Measurements from ENCODE around the gene RDH14. TPM values are rescaled to one million over a fixed set of nuclear protein-coding genes. Genes with fewer than 3 reads are reported as not detected.

RDH14 gene
- total RNA-seq, 4 donors from 2014 or later = 34.3 to 58.3 (median 44.4) TPM

DNA sequence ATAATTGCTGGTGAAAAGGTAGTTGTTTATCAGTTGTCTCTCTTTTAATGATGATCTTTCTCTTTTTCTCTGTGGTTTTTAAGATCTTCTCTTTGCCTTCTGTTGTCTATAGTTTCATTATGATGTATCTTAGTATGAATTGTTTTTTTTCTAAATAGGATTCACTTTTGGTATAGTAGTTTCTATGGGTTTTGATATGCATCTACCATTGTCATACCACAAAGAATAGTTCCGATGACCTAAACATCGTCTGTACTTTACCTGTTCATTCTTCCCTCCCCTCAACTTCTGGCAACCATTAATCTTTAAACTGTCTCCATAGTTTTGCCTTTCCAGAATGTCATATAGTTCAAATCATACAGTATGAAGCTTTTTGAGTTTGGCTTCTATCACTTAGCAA is 19.6 kb downstream of the RDH14 start:
- WGBS, 2 donors = 84 to 91% methylated on average over 2 of the region's 2 CpGs

DNA sequence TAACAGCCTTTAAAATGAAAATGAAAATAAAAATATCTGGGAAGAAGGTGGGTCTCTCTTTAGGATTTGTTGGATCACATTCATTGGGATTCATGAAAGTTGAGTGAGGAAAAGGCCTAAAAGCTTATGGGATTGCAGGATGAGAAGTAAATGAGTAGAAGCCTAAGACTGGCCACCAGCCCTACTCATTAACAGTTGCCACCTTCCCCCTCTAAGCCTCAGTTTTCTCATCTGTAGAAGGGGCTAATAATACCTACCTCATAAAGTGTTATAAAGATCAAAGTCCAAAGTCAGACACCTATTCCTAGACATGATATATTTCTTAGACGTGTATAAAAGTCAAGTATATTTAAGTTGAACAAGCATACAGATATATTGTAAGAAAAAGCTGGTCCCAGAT is 23.8 kb downstream of the RDH14 start:
- no peaks in the 10 kb centered on the region for H3K4me1 ChIP-seq
- TF ChIP-seq POLR2A (IDR thresholded peaks at IDR 0.05) = no peak
- TF ChIP-seq, protein P1, sequence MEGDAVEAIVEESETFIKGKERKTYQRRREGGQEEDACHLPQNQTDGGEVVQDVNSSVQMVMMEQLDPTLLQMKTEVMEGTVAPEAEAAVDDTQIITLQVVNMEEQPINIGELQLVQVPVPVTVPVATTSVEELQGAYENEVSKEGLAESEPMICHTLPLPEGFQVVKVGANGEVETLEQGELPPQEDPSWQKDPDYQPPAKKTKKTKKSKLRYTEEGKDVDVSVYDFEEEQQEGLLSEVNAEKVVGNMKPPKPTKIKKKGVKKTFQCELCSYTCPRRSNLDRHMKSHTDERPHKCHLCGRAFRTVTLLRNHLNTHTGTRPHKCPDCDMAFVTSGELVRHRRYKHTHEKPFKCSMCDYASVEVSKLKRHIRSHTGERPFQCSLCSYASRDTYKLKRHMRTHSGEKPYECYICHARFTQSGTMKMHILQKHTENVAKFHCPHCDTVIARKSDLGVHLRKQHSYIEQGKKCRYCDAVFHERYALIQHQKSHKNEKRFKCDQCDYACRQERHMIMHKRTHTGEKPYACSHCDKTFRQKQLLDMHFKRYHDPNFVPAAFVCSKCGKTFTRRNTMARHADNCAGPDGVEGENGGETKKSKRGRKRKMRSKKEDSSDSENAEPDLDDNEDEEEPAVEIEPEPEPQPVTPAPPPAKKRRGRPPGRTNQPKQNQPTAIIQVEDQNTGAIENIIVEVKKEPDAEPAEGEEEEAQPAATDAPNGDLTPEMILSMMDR (IDR thresholded peaks at IDR 0.05) = no peak
- H3K36me3 ChIP-seq = no peaks in the 10 kb centered on the region
- H3K27ac ChIP-seq = no peak overlapping the region
- 95% methylated on average over 1 of the region's 1 CpG for WGBS, 2 donors
- no peaks in the 10 kb centered on the region for H3K27me3 ChIP-seq
- H3K9me3 ChIP-seq = no peaks in the 10 kb centered on the region
- intact Hi-C loops (cut with DNase I) = no loop called here
- no peak overlapping the region for H3K4me3 ChIP-seq (replicated peaks in 1 of 3)
- DNase-seq = no peak

More for the DNA sequence above, 19.6 kb downstream of the RDH14 start:
- no peak overlapping the region for H3K27ac ChIP-seq
- H3K4me1 ChIP-seq = no peaks in the 10 kb centered on the region
- intact Hi-C loops (cut with DNase I) = no loop called here
- H3K36me3 ChIP-seq = no peaks in the 10 kb centered on the region
- DNase-seq = no peak
- no peaks in the 10 kb centered on the region for H3K9me3 ChIP-seq
- TF ChIP-seq, protein P1 (IDR thresholded peaks at IDR 0.05) = no peak
- TF ChIP-seq POLR2A (IDR thresholded peaks at IDR 0.05) = no peak
- no peak overlapping the region for H3K4me3 ChIP-seq (replicated peaks in 1 of 3)
- H3K27me3 ChIP-seq = no peaks in the 10 kb centered on the region

DNA sequence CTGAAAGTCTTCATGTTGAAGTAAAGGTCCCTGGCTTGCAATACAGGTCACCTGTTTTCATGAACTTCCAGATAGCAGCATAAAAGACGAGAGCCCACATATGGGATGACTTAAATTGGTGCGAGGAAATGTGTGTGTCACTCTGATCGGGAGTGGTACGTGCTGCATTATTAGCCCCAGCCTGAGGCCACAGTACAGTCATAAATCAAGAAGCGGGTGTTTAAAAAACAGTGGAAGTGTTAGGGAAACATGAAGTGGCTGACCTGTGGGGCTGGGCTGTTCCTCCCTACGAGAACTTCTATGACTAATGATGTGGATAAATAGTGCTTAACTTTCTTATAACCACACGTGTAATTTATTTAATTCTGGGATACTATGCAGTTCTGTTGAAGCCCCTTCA is 24.4 kb downstream of the RDH14 start:
- no peaks in the 10 kb centered on the region for H3K9me3 ChIP-seq
- H3K4me1 ChIP-seq = no peaks in the 10 kb centered on the region
- H3K27me3 ChIP-seq = no peaks in the 10 kb centered on the region
- DNase-seq = no peak
- no peaks in the 10 kb centered on the region for H3K36me3 ChIP-seq
- WGBS, 2 donors = 59 to 70% methylated on average over 7 of the region's 7 CpGs
- TF ChIP-seq, protein P1 (IDR thresholded peaks at IDR 0.05) = no peak
- TF ChIP-seq POLR2A (IDR thresholded peaks at IDR 0.05) = no peak
- H3K4me3 ChIP-seq (replicated peaks in 1 of 3) = no peak overlapping the region
- no peak overlapping the region for H3K27ac ChIP-seq
- intact Hi-C loops (cut with DNase I) = no loop called here

DNA sequence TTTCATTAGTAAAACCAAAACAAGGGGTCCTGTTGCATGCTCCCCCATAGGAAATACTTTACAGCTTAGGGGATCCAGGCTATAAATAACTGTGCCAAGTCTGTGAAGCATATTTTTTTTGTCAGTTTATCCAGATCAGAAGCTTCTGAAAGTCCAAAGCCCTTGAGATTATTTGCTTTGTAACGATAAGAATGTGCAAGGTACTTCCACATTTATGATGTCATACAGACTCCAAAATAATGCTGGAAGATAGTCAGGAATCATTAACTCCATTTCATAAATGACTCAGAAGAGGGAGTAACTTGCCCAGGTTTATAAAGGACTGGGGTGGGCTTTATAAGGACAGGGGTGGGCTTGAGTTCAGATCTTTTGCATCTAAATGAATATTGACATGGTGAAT is 29.3 kb downstream of the RDH14 start:
- intact Hi-C loops (cut with DNase I) = no loop called here
- no peaks in the 10 kb centered on the region for H3K36me3 ChIP-seq
- H3K4me1 ChIP-seq = no peaks in the 10 kb centered on the region
- no peaks in the 10 kb centered on the region for H3K9me3 ChIP-seq
- no peak overlapping the region for H3K27ac ChIP-seq
- WGBS, 2 donors = 27 to 41% methylated on average over 1 of the region's 1 CpG
- no peak overlapping the region for H3K4me3 ChIP-seq (replicated peaks in 1 of 3)
- DNase-seq = no peak
- TF ChIP-seq, protein P1 (IDR thresholded peaks at IDR 0.05) = no peak
- no peak for TF ChIP-seq POLR2A (IDR thresholded peaks at IDR 0.05)
- no peaks in the 10 kb centered on the region for H3K27me3 ChIP-seq

DNA sequence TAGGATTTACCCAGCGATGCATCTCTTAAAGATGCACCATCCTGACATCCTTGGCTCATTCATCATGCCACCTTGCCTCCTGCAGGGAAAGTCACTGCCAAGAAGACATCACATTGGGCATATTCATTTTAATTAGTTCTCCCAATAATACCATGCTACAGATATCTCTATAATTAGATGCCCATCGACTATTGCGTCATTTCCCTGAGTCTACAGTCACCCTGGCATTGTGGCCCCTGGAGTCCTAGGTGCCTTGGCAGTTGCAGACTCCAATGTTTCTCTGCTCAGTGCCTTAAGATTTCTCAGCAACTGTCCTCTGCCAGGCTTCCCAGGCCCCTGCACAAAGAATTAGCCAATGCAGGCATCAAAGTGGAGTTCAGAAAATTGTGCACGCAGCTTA is 32.6 kb downstream of the RDH14 start:
- TF ChIP-seq, protein P1 (IDR thresholded peaks at IDR 0.05) = no peak
- no peak for TF ChIP-seq POLR2A (IDR thresholded peaks at IDR 0.05)

More for the DNA sequence above, 32.6 kb downstream of the RDH14 start:
- Histone ChIP-seq H3K9me3 (no peaks in the 10 kb centered on the region), H3K36me3 (no peaks in the 10 kb centered on the region), H3K4me3 (replicated peaks in 1 of 3) (no peak overlapping the region), H3K27me3 (no peaks in the 10 kb centered on the region), H3K27ac (no peak overlapping the region), H3K4me1 (no peaks in the 10 kb centered on the region)
- WGBS, 2 donors = 83 to 85% methylated on average over 4 of the region's 4 CpGs
- DNase-seq = no peak
- intact Hi-C loops (cut with DNase I) = no loop called here
